Ishikawa (cell line): Measurements from ENCODE around the gene PRKRA.

Experiments
- CEBPB ChIP-seq: IDR thresholded peaks from 2 replicates; pipeline ENCODE4 v1.6.1; 2012
- CREB1 ChIP-seq: IDR thresholded peaks from 2 replicates; pipeline ENCODE4 v1.6.1; 2012; ENCODE audit warnings: low read depth
- EGR1 ChIP-seq: IDR thresholded peaks from 2 replicates; pipeline ENCODE4 v1.6.1; 2012
- EP300 ChIP-seq: IDR thresholded peaks from 2 replicates; pipeline ENCODE4 v1.6.1; 2012; ENCODE audit warnings: borderline replicate concordance
- FOXM1 ChIP-seq: IDR thresholded peaks from 2 replicates; pipeline ENCODE4 v1.6.1; 2012; ENCODE audit warnings: low read depth, borderline replicate concordance
- NFIC ChIP-seq: IDR thresholded peaks from 2 replicates; pipeline ENCODE4 v1.6.1; 2012
- RAD21 ChIP-seq: IDR thresholded peaks from 2 replicates; pipeline ENCODE4 v1.6.1; 2012; ENCODE audit warnings: low read depth
- TAF1 ChIP-seq: IDR thresholded peaks from 2 replicates; pipeline ENCODE4 v1.6.1; 2012; ENCODE audit warnings: low read depth, mild to moderate bottlenecking
- TCF12 ChIP-seq: IDR thresholded peaks from 2 replicates; pipeline ENCODE4 v1.6.1; 2012; ENCODE audit warnings: low read depth
- YY1 ChIP-seq: IDR thresholded peaks from 2 replicates; pipeline ENCODE4 v1.6.1; 2012; ENCODE audit warnings: low read depth
- ZBTB7A ChIP-seq: IDR thresholded peaks from 2 replicates; pipeline ENCODE4 v1.6.1; 2012; ENCODE audit warnings: low read depth
- TF ChIP-seq, protein P1 (sequence below): IDR thresholded peaks from 2 replicates; pipeline ENCODE4 v1.6.1; 2012; ENCODE audit warnings: low read depth, mild to moderate bottlenecking
- TF ChIP-seq, protein P2 (sequence below): IDR thresholded peaks from 2 replicates; pipeline ENCODE4 v1.6.1; 2012
- TF ChIP-seq, protein P3 (sequence below): IDR thresholded peaks from 2 replicates; pipeline ENCODE4 v1.6.1; 2012

- TF ChIP-seq YY1 (no peak), ZBTB7A (no peak), TAF1 (no peak), TCF12 (no peak), NFIC (no peak), EGR1 (no peak), EP300 (no peak), CEBPB (no peak), RAD21 (no peak), CREB1 (no peak), FOXM1 (no peak)
- TF ChIP-seq, protein P1, sequence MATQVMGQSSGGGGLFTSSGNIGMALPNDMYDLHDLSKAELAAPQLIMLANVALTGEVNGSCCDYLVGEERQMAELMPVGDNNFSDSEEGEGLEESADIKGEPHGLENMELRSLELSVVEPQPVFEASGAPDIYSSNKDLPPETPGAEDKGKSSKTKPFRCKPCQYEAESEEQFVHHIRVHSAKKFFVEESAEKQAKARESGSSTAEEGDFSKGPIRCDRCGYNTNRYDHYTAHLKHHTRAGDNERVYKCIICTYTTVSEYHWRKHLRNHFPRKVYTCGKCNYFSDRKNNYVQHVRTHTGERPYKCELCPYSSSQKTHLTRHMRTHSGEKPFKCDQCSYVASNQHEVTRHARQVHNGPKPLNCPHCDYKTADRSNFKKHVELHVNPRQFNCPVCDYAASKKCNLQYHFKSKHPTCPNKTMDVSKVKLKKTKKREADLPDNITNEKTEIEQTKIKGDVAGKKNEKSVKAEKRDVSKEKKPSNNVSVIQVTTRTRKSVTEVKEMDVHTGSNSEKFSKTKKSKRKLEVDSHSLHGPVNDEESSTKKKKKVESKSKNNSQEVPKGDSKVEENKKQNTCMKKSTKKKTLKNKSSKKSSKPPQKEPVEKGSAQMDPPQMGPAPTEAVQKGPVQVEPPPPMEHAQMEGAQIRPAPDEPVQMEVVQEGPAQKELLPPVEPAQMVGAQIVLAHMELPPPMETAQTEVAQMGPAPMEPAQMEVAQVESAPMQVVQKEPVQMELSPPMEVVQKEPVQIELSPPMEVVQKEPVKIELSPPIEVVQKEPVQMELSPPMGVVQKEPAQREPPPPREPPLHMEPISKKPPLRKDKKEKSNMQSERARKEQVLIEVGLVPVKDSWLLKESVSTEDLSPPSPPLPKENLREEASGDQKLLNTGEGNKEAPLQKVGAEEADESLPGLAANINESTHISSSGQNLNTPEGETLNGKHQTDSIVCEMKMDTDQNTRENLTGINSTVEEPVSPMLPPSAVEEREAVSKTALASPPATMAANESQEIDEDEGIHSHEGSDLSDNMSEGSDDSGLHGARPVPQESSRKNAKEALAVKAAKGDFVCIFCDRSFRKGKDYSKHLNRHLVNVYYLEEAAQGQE, result no peak
- TF ChIP-seq, protein P2, sequence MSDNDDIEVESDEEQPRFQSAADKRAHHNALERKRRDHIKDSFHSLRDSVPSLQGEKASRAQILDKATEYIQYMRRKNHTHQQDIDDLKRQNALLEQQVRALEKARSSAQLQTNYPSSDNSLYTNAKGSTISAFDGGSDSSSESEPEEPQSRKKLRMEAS, result no peak
- TF ChIP-seq, protein P3, sequence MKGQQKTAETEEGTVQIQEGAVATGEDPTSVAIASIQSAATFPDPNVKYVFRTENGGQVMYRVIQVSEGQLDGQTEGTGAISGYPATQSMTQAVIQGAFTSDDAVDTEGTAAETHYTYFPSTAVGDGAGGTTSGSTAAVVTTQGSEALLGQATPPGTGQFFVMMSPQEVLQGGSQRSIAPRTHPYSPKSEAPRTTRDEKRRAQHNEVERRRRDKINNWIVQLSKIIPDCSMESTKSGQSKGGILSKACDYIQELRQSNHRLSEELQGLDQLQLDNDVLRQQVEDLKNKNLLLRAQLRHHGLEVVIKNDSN, result no peak
Observed at GRCh38 chr2:178385595-178386148, 65.3 kb downstream of the PRKRA start.
